Stimulated activated CD4-positive, alpha-beta T cell treated with anti-CD3 and anti-CD28 coated beads, Interleukin-15, amount 100 ng/mL, for 1 hour (primary cell): ENCODE results near the gene COPS7A.

Experiments used
- DNase-seq, 2 donors: peaks; one replicate each; pipeline ENCODE4 v3.0.0-alpha.2; 2020; ENCODE audit warnings: low read depth in 1 of 2, low spot score in 1 of 2

Gene COPS7A

GRCh38 chr12:6769666-6770065 is 45.8 kb downstream of the COPS7A start:
- DNase-seq: no peak

- no peak for DNase-seq
These were observed 46.2 kb downstream of the COPS7A start for GRCh38 chr12:6770094-6770493.

DNA sequence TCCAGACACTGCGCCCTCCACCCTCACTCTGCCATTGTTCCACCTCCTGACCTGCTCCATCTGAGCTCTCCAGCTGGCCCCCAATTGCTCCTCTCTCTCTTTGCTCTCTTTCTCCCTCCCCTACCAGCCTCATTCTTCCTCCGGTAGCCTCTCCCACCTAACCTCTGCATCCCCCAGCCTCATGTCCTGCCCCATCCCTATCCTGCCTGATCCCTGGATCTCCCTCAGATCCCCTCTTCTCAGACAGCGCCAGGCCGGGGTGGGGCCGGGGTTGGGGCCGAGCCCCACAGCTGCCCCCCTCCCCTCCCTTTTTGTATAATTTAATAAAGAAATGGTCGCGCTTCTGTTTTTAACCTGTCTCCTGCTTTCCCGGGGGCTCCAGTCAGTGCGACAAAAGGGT is 46.8 kb downstream of the COPS7A start:
- DNase-seq: no peak

GRCh38 chr12:6771091-6771495 is 47.2 kb downstream of the COPS7A start:
- DNase-seq: no peak

DNA sequence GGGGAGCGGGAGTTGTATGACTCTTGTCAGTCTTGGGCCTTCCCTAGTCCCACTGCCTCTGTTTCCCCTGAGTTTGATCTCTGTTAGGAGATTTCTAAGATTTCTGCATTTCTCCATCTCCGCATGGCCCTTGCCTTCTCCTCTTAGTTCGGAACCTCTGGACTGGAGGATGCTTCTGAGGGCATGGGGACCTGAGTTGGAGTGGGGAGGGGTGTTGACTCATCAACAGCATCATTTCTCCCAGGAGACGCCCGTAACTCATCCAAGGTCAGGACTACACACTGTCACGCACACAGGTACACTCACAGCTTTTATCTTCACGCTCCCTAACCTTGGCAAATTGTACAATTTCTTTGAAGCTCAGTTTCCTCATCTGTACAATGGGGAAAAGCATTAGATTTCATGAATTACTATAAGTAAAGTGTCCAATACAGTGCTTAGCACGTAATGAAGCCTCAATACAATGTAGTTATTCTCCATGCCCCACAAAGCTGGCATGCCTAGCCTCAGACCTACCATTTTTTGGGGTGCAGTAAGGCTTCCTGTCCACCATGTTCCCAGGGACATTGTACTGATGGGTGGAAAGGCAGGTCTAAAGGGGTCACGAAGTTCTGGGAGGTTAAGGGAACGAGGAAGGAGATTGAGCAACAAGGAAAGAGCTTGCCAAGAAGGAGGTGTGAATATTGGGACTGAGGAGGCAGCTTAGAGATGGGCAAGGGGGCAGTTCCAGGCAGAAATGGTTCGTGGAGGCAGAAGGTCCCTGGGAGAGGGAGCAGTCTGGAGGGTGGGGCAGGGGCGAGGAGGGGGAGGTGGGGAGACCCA is 47.9 kb downstream of the COPS7A start:
- DNase-seq: no peak

DNA sequence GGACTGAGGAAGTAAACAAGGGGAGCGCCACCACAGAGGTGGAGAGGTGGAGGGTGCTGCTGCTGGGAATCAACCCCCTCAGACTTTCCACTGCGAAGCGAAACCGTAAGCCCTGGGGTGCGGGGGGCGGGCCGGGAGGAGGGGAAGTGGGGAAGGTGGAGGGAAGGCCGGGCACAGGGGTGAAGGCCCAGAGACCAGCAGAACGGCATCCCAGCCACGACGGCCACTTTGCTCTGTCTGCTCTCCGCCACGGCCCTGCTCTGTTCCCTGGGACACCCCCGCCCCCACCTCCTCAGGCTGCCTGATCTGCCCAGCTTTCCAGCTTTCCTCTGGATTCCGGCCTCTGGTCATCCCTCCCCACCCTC is 48.5 kb downstream of the COPS7A start, which contains the start of gene LAG3:
Gene LAG3, plus strand, starts transcription at position 190 of the 365 bp plus-strand sequence. CDS start 333 bp downstream, outside the sequence.
- DNase-seq: no peak

- no peak for DNase-seq
These were observed 49.1 kb downstream of the COPS7A start for GRCh38 chr12:6772726-6773589.

DNA sequence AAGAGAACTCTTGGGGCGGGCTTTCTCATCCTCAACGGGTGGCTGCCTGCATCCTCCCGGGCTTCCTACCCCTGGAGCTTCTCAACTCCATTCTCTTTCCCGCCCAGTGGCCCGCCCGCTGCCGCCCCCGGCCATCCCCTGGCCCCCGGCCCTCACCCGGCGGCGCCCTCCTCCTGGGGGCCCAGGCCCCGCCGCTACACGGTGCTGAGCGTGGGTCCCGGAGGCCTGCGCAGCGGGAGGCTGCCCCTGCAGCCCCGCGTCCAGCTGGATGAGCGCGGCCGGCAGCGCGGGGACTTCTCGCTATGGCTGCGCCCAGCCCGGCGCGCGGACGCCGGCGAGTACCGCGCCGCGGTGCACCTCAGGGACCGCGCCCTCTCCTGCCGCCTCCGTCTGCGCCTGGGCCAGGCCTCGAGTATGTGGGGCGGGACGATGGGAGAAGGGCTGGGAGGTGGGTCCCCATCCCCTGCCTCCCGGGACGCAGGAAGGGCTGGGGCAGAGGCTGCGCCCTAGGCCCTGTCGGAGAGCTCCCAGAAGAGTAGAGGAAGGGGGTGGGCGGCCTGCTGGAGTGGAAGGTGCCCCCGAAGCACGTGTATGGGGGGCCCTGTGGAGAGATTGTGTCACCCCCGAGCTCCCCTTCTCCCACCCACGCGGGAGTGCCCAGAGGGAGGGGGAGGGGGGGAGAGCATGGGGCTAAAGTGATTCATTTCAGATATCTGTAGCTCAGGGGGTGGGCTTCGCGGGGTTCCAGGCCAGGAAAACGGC is 49.9 kb downstream of the COPS7A start:
- DNase-seq: no peak

DNA sequence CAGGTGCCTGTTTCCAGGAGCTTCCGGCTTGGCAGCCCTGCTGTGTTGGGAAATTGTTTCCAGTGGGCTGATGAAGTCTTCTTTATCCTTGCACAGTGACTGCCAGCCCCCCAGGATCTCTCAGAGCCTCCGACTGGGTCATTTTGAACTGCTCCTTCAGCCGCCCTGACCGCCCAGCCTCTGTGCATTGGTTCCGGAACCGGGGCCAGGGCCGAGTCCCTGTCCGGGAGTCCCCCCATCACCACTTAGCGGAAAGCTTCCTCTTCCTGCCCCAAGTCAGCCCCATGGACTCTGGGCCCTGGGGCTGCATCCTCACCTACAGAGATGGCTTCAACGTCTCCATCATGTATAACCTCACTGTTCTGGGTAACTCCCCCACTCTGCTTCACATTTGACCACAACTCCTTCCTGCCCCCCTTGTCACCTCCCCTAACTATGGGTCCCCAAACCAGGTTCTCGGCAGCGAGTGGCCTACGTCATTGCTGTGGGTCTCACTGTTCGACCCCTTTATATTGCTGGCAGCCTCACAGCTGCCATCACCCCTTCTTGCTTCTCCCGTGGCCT is 50.7 kb downstream of the COPS7A start:
- no peak for DNase-seq

DNA sequence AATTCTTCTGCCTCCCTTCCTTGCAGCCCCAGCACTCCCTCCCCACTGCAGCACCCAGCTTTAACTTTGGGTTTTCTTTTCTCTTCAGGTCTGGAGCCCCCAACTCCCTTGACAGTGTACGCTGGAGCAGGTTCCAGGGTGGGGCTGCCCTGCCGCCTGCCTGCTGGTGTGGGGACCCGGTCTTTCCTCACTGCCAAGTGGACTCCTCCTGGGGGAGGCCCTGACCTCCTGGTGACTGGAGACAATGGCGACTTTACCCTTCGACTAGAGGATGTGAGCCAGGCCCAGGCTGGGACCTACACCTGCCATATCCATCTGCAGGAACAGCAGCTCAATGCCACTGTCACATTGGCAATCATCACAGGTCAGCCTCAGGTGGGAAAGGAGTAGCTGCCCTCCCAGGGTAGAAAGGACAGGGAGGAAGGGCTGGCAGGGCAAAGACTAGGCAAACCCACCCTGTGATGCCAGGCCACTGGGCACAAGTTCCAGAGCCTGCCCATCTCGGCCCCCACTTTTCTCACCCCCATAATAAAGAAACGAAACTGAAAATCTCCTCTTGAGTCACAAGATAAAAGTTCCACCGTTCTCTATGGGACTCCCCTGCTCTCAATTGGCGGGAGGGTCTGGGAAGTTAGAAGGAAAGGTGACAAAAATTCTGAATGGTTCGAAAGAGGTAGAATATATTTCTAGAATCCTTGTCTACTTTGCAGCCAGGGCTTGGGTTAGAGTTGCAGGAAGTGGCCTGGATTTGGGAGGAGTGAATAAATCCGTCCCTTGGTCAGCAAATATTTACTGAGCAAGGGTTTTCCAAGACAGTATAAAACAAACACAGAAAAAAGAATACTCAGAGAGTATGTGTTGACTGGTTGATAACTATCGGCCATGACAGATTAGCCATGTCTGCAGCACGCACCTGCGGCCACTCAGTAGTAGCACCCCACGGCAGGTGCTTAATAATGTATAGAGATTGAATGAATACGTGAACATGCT is 51.6 kb downstream of the COPS7A start:
- no peak for DNase-seq

DNA sequence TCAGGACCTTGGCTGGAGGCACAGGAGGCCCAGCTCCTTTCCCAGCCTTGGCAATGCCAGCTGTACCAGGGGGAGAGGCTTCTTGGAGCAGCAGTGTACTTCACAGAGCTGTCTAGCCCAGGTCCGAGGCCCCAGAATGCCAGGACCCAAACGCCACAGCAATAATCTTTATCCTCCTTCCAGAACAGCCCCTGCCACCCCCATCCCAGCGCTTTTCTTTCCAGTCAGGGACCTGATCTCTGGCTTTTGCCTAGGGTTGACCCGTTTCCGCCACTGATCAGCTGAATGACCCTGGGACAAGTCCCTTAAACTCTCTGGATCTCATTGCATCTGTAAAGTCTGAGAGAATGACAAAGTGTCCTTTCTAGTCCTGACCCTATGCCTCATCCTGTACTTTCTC is 53.5 kb downstream of the COPS7A start:
- no peak for DNase-seq

- DNase-seq: no peak
These were observed 54.3 kb downstream of the COPS7A start for GRCh38 chr12:6778217-6778573.

DNA sequence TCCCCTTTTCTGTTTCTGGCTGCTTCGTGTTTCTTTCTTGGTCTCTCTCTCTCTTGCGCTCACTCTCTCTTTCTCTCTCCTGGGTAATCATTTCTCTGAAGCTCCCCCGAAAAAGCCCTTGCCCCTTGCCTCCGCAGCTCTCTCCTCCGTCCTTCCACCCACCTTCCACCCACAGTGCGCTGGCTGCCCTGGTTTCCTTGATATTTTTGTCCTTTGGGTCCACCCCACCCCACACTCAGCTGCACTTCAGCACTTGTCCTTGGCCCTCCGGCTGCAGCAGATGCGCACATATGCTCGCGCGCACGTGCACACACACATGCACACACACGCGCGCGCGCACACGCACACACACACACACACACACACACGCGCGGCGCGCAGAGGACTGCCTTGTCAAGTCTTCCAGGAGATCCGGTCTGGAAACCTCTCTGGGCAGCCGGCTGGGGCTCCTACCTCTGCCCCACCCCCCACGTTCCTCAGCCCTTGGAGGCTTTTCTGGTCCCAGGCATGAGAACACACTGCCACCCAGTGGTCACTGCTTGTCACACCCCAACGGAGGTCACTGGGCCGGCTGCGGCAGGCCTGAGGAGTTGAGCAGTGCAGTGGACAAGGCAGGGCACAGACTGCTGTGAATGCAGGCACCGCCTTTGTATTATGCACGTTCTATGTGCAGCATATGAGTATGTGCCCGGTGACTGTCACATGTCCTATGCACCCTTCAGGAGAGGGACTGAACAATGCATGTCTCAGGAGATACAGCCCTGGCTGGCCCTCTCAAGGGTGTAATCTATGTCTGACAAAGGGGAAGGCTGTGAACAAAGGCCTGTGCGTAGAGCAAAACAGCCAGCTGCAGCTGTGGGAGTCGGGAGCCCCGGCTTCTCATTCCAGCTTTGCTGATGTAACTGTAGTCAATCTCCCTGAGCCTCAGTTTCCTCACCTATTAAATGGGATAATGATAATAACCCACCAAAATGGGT is 55.0 kb downstream of the COPS7A start:
- peak; percentile 72 to 73 for DNase-seq

DNA sequence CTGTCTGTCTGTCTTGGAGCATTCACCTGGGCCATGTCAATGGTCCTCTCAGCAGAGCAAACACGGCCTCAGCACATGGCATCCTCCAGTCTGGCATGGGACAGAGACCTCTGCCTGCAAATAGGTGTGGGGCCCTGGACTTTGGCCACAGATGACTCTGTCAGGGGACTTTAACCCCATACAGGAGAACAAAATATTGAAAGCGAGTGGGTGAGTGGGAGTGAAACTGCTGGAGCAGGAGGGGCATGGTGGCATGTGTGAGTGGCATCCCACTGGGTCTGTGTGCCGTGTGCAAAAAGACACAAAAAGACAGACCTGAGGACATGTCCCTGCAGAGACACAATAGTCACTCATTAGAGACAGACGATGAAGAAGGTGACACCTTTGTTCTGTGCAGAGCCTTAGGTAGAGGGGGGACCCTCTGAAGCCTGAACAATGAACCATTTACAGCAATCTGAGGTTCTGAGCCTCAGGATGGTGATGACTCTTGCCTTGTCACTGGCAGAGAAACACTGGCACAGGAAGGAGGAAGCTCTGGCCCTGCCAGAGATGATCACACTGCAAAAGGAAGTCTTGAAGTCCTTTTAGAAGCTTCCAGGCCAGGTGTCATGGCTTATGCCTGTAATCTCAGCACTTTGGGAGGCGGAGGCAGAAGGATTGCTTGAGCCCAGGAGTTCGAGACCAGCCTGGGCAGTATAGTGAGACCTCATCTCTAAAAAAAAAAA is 56.0 kb downstream of the COPS7A start:
- no peak for DNase-seq

DNA sequence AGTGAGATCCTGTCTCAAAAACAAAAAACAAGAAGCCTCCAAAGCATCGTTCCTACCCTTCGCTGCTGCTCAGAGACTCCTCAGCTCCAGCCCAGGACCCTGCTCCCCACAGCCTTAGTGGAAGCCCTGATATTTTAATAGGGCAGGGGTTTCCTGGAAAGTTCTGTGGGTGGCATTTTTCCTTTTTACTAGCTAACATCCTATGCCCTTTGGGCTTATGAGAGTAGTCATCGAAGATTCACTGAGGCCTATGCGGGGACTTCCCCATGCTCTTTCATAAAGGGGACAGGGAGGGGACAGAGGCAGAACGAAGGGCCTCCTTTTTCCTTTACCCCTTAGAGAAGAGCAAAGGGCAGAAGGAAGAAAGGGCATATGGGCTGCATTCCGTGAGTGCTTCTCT is 56.7 kb downstream of the COPS7A start:
- no peak for DNase-seq
